GM21528 (cell line): Measurements from ENCODE around the gene SAFB.
"Not testable (repeated sequence)": the region's sequence is repeated elsewhere in the genome, so short reads cannot be mapped to it uniquely, and the experiment has no call there.

Source experiments
- ATAC-seq: cut with Tn5 transposase; IDR thresholded peaks from one replicate; pipeline ENCODE4 v1.9.1; 2021; ENCODE audit warnings: mild to moderate bottlenecking, moderate library complexity; ENCODE audit not compliant: unreplicated experiment, low FRiP score

Gene SAFB

DNA sequence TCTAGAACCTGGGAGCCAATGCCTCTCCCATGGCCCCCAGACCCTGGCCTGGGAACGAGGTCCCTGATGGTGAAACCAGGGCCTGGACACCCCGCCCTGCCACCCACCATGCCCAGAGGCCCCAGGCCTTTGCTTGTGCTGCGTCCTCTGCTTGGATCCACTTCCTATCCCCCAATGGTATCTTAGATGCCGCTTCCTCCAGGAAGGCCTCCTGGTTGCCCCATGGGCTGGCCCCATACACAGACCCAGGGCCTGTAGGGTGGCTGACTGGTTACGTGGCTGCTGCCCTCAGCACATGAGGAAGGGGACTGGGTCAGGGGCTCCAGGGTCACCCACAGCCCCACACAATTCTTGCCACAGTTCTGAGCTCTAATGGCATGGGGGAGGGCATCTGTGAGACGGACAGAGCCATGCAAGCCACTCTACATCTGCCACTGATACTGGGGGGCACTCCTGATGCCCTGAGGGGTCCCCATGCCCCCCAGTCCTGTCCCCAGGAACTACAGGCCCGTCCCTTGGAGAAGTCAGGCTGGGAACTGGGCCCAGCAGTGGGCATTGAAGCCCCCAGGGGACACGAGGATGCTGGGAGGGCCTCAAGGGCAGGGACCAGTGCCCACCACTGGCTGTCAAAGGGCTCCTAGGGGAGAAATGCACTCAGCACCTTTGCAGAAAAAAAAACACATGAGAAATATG, 72.2 kb downstream of the SAFB start:
- ATAC-seq: no peak

DNA sequence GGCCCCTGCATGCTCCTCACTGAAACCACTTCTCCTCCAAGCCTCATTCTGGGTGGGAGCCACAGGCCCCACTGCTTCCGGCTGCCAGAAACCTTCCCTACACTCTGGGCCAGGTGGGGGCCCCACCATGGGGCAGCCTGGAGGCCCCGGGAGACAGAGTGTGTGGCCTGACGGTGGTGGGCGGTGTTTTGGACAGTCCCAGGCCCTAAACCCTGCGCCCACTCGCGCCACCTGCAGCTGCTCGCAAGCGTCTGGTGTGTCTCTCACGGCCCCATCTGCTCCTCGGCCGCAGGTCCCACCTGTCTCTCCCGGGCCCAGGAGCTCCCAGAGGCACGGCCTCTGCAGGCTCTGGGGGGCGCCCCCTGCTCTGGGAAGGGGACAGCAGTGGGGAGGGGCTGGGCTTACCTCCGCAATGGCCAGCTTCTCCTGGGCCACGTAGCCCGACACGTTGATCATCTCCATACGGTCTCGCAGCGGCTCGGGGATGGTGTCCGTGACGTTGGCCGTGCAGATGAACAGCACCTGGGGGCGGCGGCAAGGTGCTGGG, 72.8 kb downstream of the SAFB start:
- no peak for ATAC-seq

- no peak for ATAC-seq
These were observed 73.5 kb downstream of the SAFB start for GRCh38 chr19:5696196-5697021.

- no peak for ATAC-seq
These were observed 74.4 kb downstream of the SAFB start for GRCh38 chr19:5697022-5697889.

DNA sequence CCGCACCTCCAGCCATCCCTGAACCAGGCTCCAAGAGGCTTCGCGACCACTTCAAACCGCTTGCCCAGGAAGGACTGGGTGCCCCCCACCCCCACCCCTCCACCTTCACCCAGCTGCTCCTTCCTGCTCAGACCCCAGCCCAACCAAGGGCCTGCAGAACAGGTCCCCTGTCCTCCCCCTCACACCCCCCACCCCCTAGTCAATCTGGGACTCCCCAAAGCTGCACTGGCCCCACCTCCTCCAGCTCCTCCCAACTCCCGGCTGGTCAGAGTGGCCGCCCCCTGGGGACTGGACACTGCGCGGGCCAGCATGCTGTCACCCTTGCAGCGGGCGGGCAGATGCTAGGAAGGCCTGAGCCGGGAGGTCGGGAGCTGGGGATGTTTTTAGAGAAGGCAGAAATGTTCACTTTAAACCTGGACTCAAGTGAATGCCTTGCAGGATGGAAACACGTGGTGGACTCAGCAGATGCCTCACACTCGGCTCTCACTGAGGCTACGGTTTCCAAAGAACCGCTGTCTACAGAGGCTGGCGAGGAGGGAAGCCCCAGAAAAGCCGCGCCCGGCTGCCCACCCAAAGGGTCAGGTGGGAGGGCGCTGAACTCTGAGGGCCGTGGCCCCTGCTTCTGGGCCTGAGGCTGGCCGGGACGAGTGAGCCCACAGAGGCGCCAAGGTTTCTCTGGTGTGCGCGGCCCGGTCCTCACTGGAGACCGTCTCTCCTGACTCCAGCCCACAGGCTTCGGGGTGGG, 75.2 kb downstream of the SAFB start:
- ATAC-seq: no peak

- ATAC-seq: no peak
These were observed 75.9 kb downstream of the SAFB start for GRCh38 chr19:5698635-5699422.

DNA sequence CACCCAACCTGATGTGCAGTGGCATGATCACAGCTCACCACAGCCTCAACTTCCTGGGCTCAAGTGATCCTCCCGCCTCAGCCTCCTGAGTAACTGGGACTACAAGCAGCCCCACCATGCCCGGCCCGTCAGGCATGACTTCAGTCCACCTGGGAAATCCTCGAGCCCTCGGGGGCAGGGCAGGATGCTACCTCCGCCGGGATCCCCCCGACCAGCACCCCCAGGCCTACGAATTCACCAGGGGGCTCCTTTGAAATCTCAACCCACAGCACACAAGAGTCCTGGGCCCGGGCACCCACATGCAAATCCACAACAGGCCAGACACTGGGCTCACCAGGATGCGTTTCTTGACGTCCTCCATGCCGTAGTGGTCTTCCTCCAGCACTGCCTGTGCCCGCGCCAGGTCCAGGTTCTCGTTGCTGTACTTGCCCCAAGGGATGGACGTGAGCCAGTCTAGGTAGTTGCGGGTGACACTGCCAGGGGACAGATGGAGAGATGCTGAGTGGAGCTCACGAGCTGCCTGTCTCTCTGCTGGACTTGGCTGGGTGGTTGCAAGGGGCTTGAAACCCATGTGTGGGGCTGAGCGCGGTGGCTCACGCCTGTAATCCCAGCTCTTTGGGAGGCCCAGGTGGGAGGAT, 77.7 kb downstream of the SAFB start:
- no peak for ATAC-seq

DNA sequence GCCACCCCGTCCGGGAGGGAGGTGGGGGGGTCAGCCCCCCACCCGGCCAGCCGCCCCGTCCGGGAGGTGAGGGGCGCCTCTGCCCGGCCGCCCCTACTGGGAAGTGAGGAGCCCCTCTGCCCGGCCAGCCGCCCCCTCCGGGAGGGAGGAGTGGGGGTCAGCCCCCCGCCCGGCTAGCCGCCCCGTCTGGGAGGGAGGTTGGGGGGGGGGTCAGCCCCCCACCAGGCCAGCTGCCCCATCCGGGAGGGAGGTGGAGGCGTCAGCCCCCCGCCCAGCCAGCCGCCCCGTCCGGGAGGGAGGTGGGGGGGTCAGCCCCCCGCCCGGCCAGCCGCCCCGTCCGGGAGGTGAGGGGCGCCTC, 79.1 kb downstream of the SAFB start:
- not testable (repeated sequence) for ATAC-seq

GRCh38 chr19:5703819-5704818, 81.2 kb downstream of the SAFB start:
- no peak for ATAC-seq

GRCh38 chr19:5705552-5705951, 82.7 kb downstream of the SAFB start:
- no peak for ATAC-seq

DNA sequence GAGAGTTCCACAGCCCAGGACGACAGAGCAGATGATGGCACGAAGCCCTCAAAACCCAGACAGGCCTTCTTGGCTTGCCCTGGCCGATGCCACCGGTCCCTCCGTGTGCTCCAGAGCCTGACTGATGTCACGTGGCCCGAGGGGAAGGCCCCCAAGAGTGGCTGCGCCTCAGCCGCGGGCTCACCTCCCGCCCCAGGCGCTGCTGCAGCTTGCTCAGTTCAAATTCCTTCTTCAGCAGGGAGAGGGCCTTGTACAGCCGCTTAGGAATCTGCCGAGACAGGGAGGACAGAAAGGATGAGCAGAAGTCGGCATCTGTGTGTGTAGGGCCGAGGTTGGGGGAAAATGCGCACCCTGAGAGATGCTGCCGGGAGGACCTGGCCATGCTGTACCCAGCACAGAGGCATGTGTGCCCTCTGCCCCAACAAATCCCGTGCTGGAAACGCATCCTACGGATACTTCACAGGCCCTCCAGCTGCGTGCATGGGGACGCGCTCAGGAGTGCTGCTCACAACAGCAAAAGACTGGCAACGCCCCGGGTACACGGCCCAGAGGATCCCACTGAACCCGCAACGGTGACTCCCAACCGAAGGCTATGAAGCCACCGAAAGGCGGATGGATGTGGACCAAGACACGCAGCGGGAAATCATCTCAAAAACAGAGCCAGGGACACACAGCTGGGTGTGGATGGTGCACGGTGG, 84.1 kb downstream of the SAFB start:
- no peak for ATAC-seq

DNA sequence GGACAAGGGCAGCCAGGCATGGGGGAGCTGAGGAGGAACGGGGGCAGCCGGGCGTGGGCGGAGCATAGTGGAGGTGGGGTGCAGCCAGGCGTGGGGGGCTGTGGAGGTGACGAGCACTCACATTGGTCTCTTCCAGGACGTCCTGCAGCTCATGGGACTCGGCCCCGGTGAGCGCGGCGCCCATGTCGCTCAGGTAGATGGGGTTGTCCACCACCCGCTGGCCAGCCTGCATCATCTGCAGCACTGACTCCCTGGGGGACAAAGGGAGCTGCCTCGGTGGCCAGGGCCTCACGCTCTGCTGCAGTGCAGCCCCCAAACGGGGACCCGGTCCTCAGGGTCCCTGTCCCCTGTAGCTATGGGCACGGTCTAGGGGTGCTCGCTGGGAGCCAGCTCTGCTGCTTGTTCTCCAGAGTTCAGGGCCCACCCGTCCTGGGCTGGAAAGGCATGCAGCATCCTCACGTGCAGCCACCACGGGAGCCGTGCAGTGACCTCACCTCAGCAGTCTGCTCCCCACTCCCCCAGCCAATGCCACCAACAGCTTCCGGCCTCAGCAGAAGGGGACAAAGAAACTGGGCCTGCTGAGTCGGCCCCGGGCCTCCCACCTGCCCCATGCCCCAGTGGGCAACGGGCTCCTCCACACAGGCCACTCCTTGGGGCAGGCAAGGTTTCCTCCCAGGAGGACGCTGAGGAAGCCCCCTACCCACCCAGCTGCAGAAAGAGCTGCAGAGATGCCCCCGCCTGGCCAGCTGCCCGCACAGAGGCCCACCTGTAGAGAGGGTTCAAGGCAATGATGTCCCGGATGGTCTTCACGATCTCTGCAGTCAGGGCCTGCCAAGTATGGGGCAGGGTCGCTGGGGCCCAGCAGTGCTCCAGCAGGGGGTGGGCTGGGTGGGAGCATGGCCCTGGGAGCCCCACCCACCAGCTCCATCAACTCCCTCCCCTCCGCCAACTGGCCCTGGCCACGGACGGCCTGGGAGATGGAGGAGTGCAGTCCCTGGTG, 85.0 kb downstream of the SAFB start:
- ATAC-seq: no peak

- ATAC-seq: no peak
These were observed 88.1 kb downstream of the SAFB start for GRCh38 chr19:5711025-5711424.

- no peak for ATAC-seq
These were observed 88.9 kb downstream of the SAFB start for GRCh38 chr19:5711713-5712161.

DNA sequence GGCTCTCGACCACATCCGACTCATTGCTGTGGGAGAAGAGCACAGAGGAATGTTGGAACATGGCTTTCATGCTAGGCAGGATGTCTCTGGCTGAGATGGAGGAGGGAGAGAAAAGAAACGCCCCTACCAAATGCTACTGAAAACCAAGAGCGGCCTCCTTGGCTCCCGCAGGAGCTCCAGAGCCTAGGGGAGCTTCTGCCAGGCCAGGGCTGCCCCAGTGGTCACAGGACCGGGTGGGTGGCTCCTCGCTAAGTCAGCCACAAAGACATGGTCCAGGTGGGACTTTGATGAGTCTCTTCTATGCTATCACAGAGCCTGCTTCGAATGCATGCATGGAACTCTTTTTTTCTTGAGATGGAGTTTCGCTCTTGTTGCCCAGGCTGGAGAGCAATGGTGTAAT, 90.3 kb downstream of the SAFB start:
- no peak for ATAC-seq

DNA sequence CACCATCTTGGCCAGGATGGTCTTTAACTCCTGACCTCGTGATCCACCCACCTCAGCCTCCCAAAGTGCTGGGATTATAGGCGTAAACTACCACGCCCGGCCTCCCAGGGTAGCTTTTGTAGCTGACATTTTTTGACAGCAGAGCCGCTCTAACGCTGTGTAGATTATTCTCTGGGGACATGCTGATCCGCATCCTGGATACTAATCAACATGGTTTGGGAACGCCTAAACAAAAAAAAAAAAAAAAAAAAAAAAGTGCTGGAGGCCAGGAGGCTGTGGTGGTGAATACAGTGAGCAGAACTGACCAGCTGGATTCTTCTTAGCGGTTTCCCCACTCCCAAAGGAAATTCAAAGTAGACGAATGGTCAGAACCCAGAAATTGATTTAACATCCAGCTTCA, 91.9 kb downstream of the SAFB start:
- no peak for ATAC-seq
